ENCODE measurements around the gene ACAA1.

DNA sequence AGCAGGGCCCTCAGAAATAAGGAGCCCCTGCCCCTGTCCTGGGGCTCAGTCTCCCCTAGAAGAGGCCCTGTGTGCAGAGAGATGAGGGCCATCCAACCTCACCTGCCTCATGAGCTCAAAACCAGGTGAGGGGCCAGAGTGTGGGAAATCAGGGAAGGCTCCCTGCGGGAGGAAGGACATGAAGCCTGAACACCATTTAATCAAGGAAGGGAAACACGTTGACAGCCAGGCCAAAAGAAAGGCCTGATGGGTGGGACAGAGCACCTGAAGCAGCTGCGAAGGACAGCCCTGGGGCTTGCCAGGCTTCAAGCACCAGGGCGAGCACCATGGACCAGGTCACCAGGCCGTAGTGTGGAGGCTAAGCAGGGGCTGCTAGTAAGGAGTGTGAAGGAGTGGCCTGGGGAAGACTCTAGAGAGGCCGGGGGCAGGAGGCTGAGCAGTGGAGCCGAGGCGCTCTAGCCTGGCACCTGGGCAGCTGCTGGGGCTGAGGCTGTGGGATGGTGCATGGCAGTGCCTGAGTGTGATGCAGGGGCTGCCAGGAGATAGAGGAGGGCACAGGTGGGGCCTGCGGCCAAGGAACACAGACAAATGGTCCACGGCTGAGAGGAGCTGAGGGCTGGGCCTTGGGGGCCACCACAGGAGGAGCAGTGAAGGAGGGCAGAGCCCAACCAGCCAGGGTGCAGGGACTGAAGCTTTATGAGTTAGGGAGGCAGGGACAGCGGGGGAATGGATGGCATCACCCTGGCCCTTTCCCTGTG is 16.1 kb downstream of the ACAA1 start:
- no peak for TF ChIP-seq CTCF (IDR thresholded peaks at IDR 0.05; ENCODE audit: low read depth, low read length, missing input control)
- TF ChIP-seq FOXA1 (IDR thresholded peaks at IDR 0.05) = no peak
- no peak for TF ChIP-seq RAD21 (IDR thresholded peaks at IDR 0.05)
- no peak for TF ChIP-seq MAX (IDR thresholded peaks at IDR 0.05)
- no peak for TF ChIP-seq YY1 (IDR thresholded peaks at IDR 0.05)
- no peak for TF ChIP-seq ZBTB33 (IDR thresholded peaks at IDR 0.05)
- no peak for TF ChIP-seq ATF3 (IDR thresholded peaks at IDR 0.05)
- no peak for TF ChIP-seq GABPA (IDR thresholded peaks at IDR 0.05 in 1 of 2, conservative IDR thresholded peaks at IDR 0.05 in 1 of 2)
- TF ChIP-seq, protein P1, sequence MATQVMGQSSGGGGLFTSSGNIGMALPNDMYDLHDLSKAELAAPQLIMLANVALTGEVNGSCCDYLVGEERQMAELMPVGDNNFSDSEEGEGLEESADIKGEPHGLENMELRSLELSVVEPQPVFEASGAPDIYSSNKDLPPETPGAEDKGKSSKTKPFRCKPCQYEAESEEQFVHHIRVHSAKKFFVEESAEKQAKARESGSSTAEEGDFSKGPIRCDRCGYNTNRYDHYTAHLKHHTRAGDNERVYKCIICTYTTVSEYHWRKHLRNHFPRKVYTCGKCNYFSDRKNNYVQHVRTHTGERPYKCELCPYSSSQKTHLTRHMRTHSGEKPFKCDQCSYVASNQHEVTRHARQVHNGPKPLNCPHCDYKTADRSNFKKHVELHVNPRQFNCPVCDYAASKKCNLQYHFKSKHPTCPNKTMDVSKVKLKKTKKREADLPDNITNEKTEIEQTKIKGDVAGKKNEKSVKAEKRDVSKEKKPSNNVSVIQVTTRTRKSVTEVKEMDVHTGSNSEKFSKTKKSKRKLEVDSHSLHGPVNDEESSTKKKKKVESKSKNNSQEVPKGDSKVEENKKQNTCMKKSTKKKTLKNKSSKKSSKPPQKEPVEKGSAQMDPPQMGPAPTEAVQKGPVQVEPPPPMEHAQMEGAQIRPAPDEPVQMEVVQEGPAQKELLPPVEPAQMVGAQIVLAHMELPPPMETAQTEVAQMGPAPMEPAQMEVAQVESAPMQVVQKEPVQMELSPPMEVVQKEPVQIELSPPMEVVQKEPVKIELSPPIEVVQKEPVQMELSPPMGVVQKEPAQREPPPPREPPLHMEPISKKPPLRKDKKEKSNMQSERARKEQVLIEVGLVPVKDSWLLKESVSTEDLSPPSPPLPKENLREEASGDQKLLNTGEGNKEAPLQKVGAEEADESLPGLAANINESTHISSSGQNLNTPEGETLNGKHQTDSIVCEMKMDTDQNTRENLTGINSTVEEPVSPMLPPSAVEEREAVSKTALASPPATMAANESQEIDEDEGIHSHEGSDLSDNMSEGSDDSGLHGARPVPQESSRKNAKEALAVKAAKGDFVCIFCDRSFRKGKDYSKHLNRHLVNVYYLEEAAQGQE (IDR thresholded peaks at IDR 0.05) = no peak
- TF ChIP-seq HNF4A (conservative IDR thresholded peaks at IDR 0.05) = no peak
- no peak for TF ChIP-seq TAF1 (conservative IDR thresholded peaks at IDR 0.05)
- TF ChIP-seq HNF4G (IDR thresholded peaks at IDR 0.05) = no peak
- TF ChIP-seq RXRA (IDR thresholded peaks at IDR 0.05) = no peak

Data from liver (tissue), 3 donors.